ENCODE measurements around the gene ANKS1B.

- TF ChIP-seq CTCF (IDR thresholded peaks at IDR 0.05) (no peak), POLR2A (IDR thresholded peaks at IDR 0.05) (no peak)
These were observed 957.7 kb downstream of the ANKS1B start for GRCh38 chr12:99027055-99027393.
